Fibroblast of skin of left quadriceps (primary cell): ENCODE data around the gene MIDN.
"Not testable (repeated sequence)": the region's sequence is repeated elsewhere in the genome, so short reads cannot be mapped to it uniquely, and the experiment has no call there.

Experiments
- DNase-seq, 2 experiments: peaks; one replicate each; pipeline ENCODE4 v3.0.0-alpha.2; 2013; ENCODE audit warnings: low read depth in 2 of 2

Gene MIDN

DNA sequence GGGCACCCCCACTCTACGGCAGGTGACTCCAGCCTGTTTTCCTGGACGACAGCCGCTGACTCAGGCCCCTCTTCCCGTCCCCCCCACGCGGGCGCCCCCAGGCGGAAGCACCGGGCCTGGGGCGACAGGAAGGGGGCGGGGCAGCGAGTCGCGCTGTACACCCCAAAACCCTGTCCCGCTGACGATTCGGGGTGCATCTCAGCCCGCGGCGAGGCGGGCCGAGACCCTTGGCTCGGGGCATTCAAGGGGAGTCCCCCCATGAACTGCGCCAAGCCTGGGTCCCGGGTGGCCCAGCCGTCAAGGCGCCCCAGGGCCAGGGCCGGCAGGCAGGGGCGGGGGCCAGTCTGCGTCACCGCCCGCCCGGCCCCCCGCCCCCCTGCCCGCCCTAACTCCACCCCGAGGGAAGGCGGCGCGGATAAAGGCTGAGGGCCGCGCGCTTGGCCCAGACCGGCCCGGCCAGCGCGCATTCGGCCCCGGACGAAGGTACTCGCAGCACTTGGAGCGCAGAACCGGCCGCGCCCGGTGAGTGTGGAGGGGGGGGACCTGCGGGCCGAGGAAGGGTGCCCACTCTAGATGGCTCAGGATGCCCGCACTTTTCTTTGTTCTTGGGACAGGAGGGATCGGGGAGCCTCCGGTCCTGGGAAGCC, at the start of gene MIDN:
Gene MIDN, plus strand, starts transcription at position 445 of the 647 bp plus-strand sequence. CDS start 1,714 bp downstream, outside the sequence.
- DNase-seq, result peak; percentile 68 to 71

GRCh38 chr19:1199531-1199930, 48.9 kb upstream of the MIDN start:
- DNase-seq, result no peak

DNA sequence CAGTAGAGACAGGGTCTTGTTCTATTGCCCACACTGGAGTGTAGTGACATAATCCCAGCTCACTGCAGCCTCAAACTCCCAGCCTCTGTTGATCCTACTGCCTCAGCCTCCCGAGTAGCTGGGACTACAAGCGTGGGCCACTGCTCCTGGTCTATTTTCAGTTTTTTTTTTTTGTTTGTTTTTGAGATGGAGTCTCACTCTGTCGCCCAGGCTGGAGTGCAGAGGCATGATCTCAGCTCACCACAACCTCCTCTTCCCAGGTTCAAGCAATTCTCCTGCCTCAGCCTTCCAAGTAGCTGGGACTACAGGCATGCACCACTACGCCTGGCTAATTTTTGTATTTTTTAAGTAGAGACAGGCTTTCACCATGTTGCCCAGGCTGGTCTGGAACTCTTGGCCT, 47.8 kb upstream of the MIDN start:
- DNase-seq, result not testable (repeated sequence)

GRCh38 chr19:1205114-1206099, 43.0 kb upstream of the MIDN start, which contains the start of gene STK11:
STK11 (plus strand) TSS chr19:1205778; CDS start chr19:1206914, 1,136 bp downstream.
- DNase-seq, result peak; percentile 95

- no peak for DNase-seq
Observed at GRCh38 chr19:1206150-1206863, 42.1 kb upstream of the MIDN start.

GRCh38 chr19:1206864-1207450, 41.4 kb upstream of the MIDN start:
- DNase-seq, result no peak

- DNase-seq, result not testable (repeated sequence)
Observed at GRCh38 chr19:1208830-1209229, 39.6 kb upstream of the MIDN start.

GRCh38 chr19:1210227-1210538, 38.2 kb upstream of the MIDN start:
- no peak for DNase-seq

DNA sequence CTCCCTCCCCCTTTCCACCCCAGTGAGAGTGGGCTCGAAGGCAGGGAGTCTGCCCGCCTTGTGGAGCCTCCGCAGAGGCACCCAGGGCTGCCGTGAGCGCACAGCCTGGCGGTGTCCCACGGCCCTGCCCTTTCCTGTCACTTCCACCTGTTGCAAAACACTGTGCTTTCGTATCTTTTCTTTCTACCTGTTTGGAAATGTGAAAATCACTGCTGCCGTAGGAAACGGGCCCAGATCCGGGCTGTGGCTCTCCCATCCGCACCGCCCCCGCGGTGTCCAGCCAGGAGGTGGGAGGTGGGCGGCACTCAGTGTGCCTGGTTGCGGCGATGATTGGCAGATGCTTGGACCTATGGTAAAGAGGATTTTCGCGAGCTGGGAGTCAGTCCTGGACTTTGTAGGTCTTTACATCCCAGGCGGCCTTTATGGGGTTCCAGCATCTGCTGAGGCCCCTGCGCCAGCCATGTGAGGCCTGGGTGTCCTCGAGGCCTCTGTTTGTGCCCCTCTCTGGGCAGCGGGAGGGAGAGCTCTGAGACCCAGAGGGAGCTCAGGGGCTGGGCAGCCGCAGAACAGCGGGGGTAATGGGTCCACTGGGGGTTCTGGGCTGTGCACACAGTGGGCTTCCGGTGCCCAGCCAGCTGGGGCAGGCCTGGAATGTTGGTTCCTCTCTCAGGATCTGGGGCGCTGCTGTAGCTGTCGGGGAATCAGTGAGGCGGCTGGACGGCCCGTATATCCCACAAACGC, 36.7 kb upstream of the MIDN start:
- DNase-seq, result no peak

DNA sequence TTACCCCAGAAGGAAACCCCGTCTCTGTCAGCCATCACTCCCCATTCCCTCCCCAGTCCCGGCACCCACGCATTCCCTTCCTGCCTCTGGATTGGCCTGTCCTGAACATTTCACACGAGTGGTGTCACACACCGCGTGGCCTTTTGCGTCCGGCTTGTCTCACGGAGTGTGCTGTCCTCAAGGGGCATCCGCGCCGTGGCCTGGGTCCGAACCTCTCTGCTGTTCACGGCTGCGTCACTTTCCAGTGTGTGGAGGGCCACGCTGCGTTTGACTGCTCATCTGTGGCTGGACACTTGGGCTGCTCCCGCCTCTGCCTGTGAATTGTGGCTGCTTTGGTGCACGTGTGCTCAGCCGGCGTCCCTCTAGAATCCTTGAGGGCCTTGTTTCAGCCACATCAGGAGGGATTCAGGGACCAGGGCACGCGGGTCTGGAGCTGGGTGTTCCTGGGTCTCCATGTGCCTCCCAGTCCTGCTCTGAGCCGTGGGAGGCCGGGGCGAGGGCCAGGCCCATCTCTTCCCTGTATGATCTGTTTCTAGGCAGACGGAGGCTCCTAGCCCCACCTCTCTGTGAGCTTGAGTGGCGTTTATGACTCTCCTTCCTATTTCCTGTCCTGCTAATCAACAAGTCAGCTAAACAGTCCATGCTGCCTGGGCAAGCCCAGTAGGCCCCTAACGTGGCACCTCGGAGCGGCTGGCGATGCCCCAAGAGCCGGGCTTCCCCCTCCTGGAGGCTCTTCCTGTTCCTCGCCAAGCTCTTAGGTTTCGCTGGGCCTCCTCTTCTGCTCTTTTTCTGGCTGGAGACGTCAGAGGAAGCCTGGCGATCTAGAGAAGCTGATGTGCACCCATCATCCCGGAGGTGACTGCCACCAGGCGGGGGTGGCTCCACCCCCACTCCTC, 34.7 kb upstream of the MIDN start:
- peak in 1 of 2 experiments; percentile 30 for DNase-seq

GRCh38 chr19:1214299-1214861, 34.0 kb upstream of the MIDN start:
- no peak for DNase-seq

GRCh38 chr19:1214862-1215731, 33.3 kb upstream of the MIDN start:
- no peak for DNase-seq

GRCh38 chr19:1216756-1217155, 31.6 kb upstream of the MIDN start:
- DNase-seq, result no peak

DNA sequence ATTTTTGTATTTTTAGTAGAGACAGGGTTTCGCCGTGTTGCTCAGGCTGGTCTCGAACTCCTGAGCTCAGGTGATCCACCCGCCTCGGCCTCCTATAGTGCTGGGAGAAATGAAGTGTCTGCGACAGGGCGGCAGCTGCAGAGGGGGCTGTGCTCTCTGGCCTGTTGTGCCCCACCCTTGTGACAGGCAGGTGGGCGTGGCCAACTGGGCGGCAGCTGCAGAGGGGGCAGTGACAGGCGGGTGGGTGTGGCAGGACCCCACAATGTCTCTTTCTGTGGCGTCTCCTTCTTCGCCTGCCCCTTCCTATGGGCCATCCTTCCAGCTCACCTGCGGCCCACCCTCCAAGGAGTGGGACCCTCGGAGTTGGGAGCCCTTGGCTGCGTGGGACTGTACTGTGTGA, 31.0 kb upstream of the MIDN start:
- DNase-seq, result no peak

DNA sequence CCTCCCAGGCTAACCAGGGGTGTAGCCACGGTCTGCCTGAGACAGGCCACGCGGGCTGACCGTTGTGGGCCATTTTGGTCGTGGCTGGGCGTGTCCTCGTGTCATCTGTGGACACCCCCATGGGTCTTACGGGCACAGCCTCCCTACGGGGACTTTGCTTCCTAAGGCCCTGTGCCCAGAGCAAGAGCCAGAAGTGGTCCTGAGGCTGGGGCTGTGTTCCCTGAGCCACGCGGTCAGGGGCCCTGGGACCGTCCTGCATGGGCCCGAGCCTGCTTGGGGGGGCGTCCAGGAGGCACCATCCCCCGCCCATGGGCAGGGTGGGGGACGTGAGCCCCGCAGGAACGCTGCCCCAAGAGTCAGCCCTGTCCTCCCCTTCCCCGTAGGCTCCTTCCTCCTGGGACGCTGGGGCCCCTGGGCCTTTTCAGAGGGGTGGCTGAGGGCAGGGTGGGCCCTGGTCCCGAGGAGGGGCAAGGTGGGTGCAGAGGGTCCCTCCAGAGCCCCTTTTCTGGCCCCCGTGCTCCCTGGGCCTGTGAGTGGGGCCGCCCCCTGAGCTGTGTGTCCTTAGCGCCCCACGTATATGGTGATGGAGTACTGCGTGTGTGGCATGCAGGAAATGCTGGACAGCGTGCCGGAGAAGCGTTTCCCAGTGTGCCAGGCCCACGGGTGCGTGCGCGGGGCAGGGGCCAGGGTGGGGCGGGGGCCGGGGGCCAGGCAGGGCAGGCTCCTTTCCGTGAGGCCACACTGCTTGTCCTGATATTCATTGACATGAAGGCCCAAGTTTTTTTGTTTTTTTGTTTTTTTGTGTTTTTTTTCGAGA, 29.4 kb upstream of the MIDN start:
- no peak for DNase-seq

DNA sequence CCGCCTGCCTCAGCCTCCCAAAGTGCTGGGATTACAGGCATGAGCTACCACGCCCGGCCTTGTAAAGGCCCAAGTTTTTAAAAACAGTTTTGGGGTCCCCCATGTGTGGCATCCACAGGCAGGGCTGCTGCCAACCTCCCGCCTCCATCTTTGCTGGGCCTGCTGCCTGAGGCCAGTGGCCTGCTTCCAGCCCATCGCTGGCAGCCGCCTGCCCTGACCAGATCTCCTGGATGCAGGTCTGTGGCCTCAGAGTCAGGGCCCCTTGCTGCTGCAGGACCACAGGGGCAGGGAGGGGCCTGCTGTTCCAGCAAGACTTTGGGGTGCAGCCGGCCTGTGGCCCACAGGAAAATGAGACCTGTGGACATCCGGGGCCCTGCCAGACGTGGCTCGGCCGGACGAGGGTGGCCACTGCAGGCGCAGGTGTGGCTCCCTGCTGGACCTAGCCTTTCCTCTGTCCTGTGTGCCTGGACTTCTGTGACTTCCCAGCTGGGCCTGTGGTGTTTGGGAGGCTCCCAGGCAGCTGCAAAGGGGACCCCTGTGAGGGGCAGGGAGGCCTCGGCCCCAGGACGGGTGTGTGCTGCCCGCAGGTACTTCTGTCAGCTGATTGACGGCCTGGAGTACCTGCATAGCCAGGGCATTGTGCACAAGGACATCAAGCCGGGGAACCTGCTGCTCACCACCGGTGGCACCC, 28.5 kb upstream of the MIDN start:
- DNase-seq, result no peak

DNA sequence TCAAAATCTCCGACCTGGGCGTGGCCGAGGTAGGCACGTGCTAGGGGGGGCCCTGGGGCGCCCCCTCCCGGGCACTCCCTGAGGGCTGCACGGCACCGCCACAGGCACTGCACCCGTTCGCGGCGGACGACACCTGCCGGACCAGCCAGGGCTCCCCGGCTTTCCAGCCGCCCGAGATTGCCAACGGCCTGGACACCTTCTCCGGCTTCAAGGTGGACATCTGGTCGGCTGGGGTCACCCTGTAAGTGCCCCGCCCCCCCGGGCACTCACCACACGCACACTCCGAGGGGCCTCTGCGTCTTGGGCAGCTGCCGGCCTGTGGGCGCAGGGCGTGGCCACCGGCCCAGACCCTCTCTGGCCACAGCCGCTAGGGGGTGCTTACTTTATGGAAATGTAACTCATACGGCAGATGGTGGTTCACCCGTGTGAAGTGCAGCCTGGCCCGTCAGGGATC, 27.9 kb upstream of the MIDN start:
- no peak for DNase-seq
